GM12864 (cell line): ENCODE results near the gene BCKDHA.

Experiments
- DNase-seq: peaks from one replicate; pipeline ENCODE4 v3.0.0-alpha.2; 2011; ENCODE audit warnings: low read depth
- H3K4me3 ChIP-seq: 2 replicates; pipeline ENCODE4 v1.5.1; 2011; ENCODE audit warnings: mild to moderate bottlenecking, low read depth, low read length, control low read depth
- CTCF ChIP-seq: IDR thresholded peaks from 2 replicates; pipeline ENCODE4 v1.5.1; 2011; ENCODE audit warnings: low read depth, mild to moderate bottlenecking, moderate library complexity, low read length, control low read depth, inconsistent platforms; ENCODE audit errors: missing control alignments

Gene BCKDHA

DNA sequence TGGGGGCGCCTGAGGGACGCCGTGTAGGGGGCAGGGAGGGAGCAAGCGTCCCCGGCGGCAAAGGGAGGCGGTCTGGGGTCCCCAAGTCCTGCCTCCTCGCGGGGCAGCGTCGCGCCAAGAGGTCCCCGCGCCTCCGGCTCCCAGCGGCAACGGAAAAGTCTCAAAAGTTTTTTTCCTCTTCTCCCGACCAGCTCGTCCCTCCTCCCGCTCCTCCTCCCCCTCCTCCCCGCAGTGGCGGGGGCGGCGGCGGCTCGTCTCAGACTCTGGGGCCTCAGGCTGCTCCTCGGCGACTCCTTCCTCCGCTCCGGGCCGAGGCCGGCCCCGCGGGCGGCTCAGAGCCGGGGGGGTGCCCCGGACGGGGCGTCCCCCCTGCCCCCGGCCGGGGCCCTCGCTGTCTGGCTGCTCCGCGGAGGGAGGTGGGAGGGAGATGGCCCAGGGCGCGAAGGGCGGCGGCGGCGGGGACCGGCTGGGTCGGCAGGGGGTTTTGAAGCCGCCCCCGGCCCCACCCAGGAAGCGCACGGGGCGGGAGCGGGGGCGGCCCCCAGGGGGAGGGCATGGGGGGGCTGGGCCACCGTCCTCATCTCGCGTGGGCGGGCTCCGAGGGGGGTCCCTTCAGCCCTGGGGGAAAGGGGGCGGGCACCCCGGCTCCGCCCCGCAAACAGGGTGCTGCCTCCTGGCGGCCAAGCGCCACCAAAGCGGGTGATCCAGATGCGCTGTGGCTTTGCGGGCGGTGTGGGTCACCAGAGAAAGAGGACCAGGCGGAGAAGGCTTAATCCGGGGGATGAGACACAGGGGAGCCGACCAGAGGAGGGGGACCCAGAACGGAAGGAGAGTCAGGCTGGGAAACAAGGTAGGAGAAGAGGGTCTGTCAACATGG, 43.9 kb upstream of the BCKDHA start, which contains the start of gene TGFB1:
TSS of gene TGFB1 (minus strand) at position 457 of the 877 bp plus-strand sequence. CDS start 878 bp downstream, outside the sequence.
- DNase-seq, result peak; percentile 71
- H3K4me3 ChIP-seq, result peak within 1 kb of the TSS; percentile 83
- TF ChIP-seq CTCF, result peak; percentile 88

DNA sequence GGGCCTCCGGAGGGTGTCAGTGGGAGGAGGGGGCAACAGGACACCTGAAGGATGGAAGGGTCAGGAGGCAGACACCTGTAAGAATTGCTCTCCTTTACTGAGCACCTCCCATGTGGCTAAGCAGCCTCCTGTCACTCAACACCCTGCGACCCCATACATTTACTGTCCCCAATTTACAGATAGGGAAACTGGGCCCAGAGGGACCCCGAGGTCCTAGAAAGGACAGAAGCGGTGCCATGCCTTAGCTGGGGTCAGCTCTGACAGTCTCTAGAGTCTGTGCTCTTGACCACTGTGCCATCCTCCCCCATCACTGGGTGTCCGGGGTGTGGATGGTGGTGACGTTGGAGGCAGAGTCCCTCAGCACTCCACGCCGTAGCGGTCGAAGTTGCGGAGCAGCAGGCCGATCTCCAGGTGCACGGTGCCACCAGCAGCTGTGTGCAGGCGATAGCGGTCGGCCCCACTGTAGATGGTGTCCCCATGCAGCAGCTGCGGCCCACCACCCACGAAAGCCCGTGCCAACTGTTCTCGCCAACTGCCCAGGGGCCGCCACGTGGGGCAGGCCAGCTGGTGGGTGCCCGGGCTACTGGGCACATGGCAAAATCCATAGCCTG, 43.2 kb upstream of the BCKDHA start:
- no peak for DNase-seq
- H3K4me3 ChIP-seq, result peak overlapping the region; percentile 46
- no peak for TF ChIP-seq CTCF

GRCh38 chr19:41355035-41355434, 42.6 kb upstream of the BCKDHA start:
- no peak overlapping the region for H3K4me3 ChIP-seq
- TF ChIP-seq CTCF, result no peak
- no peak for DNase-seq

DNA sequence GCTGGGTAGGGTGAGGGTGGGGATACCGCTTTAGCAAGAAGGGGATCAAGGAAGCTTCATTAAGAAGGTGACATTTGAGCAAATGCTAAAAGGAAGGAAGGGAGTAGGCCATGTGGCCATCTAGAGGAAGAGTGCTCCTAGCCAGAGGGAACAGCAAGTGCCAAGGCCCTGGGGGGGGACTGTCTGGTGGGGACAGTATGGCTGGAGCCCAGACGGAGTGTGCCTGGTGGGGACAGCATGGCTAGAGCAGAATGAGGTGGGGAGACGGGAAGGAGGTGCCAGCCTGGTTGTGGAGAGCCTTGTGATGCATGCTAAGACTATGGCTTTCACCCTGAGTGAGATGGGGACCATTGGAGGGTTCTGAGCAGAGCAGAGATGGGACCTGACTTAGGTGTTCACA, 41.8 kb upstream of the BCKDHA start:
- no peak for DNase-seq
- no peak overlapping the region for H3K4me3 ChIP-seq

GRCh38 chr19:41356984-41357739, 40.5 kb upstream of the BCKDHA start:
- TF ChIP-seq CTCF, result no peak
- H3K4me3 ChIP-seq, result no peak overlapping the region
- DNase-seq, result no peak

More for the DNA sequence above, 41.8 kb upstream of the BCKDHA start:
- TF ChIP-seq CTCF, result no peak

- H3K4me3 ChIP-seq, result no peak overlapping the region
- no peak for DNase-seq
- TF ChIP-seq CTCF, result no peak
Observed at GRCh38 chr19:41357746-41358145, 39.9 kb upstream of the BCKDHA start.
